PC-3 (cell line): ENCODE data around the gene SFMBT2. TPM values are rescaled to one million over a fixed set of nuclear protein-coding genes. Genes with fewer than 3 reads are reported as not detected.

ENCODE experiments used
- ATAC-seq: fragments of 200-7000 bp; cut with Tn5 transposase; 2 replicates; pipeline ENCODE4 v1.9.1; 2020; ENCODE audit warnings: mild to moderate bottlenecking, moderate library complexity
- BruUV-seq: library from RNA; stranded (reverse); fragments of 400-500 nt; replicated peaks from 2 replicates; lab custom pipeline; 2021; lab: Mats Ljungman, UMichigan
- CTCF ChIA-PET: fragments of 300-600 bp; sonication (Branson Sonifier 250); formaldehyde crosslinking; loops from one replicate; lab custom pipeline; 2022; ENCODE audit warnings: antibody characterized with exemption; lab: Charles Lee
- POLR2A ChIA-PET: fragments of 300-600 bp; sonication (Branson Sonifier 250); formaldehyde crosslinking; loops from one replicate; lab custom pipeline; 2022; ENCODE audit warnings: antibody characterized with exemption; ENCODE audit not compliant: unreplicated experiment; lab: Charles Lee
- DNase-seq: peaks from one replicate; pipeline ENCODE4 v3.0.0-alpha.2; 2015
- H2AFZ ChIP-seq: fragments of 300-600 bp; sonication (generic); 2 replicates; pipeline ENCODE4 v1.6.0; 2016; ENCODE audit warnings: antibody characterized with exemption, low read length
- H3F3A ChIP-seq: fragments of 300-600 bp; sonication (generic); one replicate; pipeline ENCODE4 v1.6.0; 2017; ENCODE audit warnings: antibody characterized with exemption, low read length, control low read depth, mild to moderate bottlenecking; ENCODE audit not compliant: unreplicated experiment
- H3K27ac ChIP-seq: fragments of 300-600 bp; sonication (generic); 2 replicates; pipeline ENCODE4 v1.5.1; 2016; ENCODE audit warnings: mild to moderate bottlenecking, low read length
- H3K27me3 ChIP-seq: fragments of 300-600 bp; sonication (generic); 2 replicates; pipeline ENCODE4 v1.6.1; 2016; ENCODE audit warnings: low read length, mixed read lengths
- H3K36me3 ChIP-seq: fragments of 300-600 bp; sonication (generic); 2 replicates; pipeline ENCODE4 v1.6.1; 2016; ENCODE audit warnings: low read depth, mixed run types, low read length, mixed read lengths
- H3K4me1 ChIP-seq: fragments of 300-600 bp; sonication (generic); 2 replicates; pipeline ENCODE4 v1.5.1; 2016; ENCODE audit warnings: low read length; ENCODE audit not compliant: insufficient read depth
- H3K4me2 ChIP-seq: fragments of 300-600 bp; sonication (generic); 2 replicates; pipeline ENCODE4 v1.6.0; 2016; ENCODE audit warnings: low read length
- H3K4me3 ChIP-seq: fragments of 300-600 bp; sonication (generic); 2 replicates; pipeline ENCODE4 v1.5.1; 2016; ENCODE audit warnings: mild to moderate bottlenecking, low read length, mixed read lengths
- H3K79me2 ChIP-seq: fragments of 300-600 bp; sonication (generic); 2 replicates; pipeline ENCODE4 v1.6.1; 2017; ENCODE audit warnings: low read length, mixed read lengths
- H3K9ac ChIP-seq: fragments of 300-600 bp; sonication (generic); 2 replicates; pipeline ENCODE4 v1.6.0; 2016; ENCODE audit warnings: mild to moderate bottlenecking, low read length
- H3K9me2 ChIP-seq: fragments of 300-600 bp; sonication (generic); replicated peaks from 2 replicates; pipeline ENCODE4 v1.6.1; 2016; ENCODE audit warnings: mixed run types, low read length, mixed read lengths
- H3K9me3 ChIP-seq: fragments of 300-600 bp; sonication (generic); 2 replicates; pipeline ENCODE4 v1.6.1; 2016; ENCODE audit warnings: low read length, mixed read lengths
- H4K20me1 ChIP-seq: fragments of 300-600 bp; sonication (generic); 2 replicates; pipeline ENCODE4 v1.6.1; 2016; ENCODE audit warnings: low read length, mixed read lengths
- EZH2 ChIP-seq: fragments of 300-600 bp; sonication (generic); IDR thresholded peaks from one replicate; pipeline ENCODE4 v1.6.1; 2017; ENCODE audit warnings: antibody characterized with exemption, mild to moderate bottlenecking, low read length; ENCODE audit not compliant: unreplicated experiment
- EZH2phosphoT487 ChIP-seq: fragments of 300-600 bp; sonication (generic); IDR thresholded peaks from 2 replicates; pipeline ENCODE4 v1.6.1; 2018; ENCODE audit warnings: mild to moderate bottlenecking, antibody characterized with exemption, low read length, borderline replicate concordance
- intact Hi-C: fragments of 100-400 bp; cut with micrococcal nuclease; formaldehyde crosslinking; loops from 2 replicates; pipeline ENCODE4 v1.9.0; 2023
- total RNA-seq: library from RNA; depleted of rRNA; stranded (reverse); fragments of >200 nt; gene quantifications from 2 replicates; pipeline ENCODE4 v1.2.3, GENCODE V29; 2014
- TF ChIP-seq, protein P1 (sequence below): fragments of 300-600 bp; sonication (generic); conservative IDR thresholded peaks from 2 replicates; pipeline ENCODE4 v1.5.1; 2017; ENCODE audit warnings: antibody characterized with exemption, low read depth, mild to moderate bottlenecking, low read length

The SFMBT2 gene
- total RNA-seq, 1 experiment from 2014 or later, result 1.9 TPM

GRCh38 chr10:7121154-7121797 lies 289.6 kb downstream of the SFMBT2 start:
- H3K9me2 ChIP-seq, result no peaks in the 10 kb centered on the region
- H2AFZ ChIP-seq, result no peak overlapping the region
- H3K4me3 ChIP-seq, result no peak overlapping the region
- CTCF ChIA-PET, result interaction anchor here (0.5 kb wide), 1 partner anchor 289 kb away, joined by 6 read pairs; the partner anchor contains the start of gene SFMBT2
- DNase-seq (peak; percentile 51), ATAC-seq (peak; percentile 42)
- H4K20me1 ChIP-seq, result no peaks in the 10 kb centered on the region
- POLR2A ChIA-PET, result no interaction called here
- H3K9ac ChIP-seq, result no peak overlapping the region
- no TSS peak for BruUV-seq
- no peaks in the 10 kb centered on the region for H3K4me1 ChIP-seq
- no peak overlapping the region for H3K27ac ChIP-seq
- H3K36me3 ChIP-seq, result no peaks in the 10 kb centered on the region; the same call in 1 of the 2 replicates
- no peaks in the 10 kb centered on the region for H3K9me3 ChIP-seq
- H3K27me3 ChIP-seq, result no peaks in the 10 kb centered on the region
- TF ChIP-seq EZH2phosphoT487 (no peak), EZH2 (no peak)
- TF ChIP-seq, protein P1, sequence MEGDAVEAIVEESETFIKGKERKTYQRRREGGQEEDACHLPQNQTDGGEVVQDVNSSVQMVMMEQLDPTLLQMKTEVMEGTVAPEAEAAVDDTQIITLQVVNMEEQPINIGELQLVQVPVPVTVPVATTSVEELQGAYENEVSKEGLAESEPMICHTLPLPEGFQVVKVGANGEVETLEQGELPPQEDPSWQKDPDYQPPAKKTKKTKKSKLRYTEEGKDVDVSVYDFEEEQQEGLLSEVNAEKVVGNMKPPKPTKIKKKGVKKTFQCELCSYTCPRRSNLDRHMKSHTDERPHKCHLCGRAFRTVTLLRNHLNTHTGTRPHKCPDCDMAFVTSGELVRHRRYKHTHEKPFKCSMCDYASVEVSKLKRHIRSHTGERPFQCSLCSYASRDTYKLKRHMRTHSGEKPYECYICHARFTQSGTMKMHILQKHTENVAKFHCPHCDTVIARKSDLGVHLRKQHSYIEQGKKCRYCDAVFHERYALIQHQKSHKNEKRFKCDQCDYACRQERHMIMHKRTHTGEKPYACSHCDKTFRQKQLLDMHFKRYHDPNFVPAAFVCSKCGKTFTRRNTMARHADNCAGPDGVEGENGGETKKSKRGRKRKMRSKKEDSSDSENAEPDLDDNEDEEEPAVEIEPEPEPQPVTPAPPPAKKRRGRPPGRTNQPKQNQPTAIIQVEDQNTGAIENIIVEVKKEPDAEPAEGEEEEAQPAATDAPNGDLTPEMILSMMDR, result peak; percentile 60
- intact Hi-C loops, result loop anchor here (1.0 to 5.0 kb wide), 3 partner anchors 141 to 296 kb away; no protein-coding TSS in a partner anchor
- H3F3A ChIP-seq, result no peaks in the 10 kb centered on the region
- H3K4me2 ChIP-seq, result no peak overlapping the region
- no peaks in the 10 kb centered on the region for H3K79me2 ChIP-seq

GRCh38 chr10:7119325-7120015 lies 291.4 kb downstream of the SFMBT2 start:
- TF ChIP-seq EZH2 (no peak), EZH2phosphoT487 (no peak)
- TF ChIP-seq, protein P1, result no peak
- intact Hi-C loops, result loop anchor here (2.0 to 5.0 kb wide), 2 partner anchors 143 to 289 kb away; no protein-coding TSS in a partner anchor
- Histone ChIP-seq H3K9me2 (no peaks in the 10 kb centered on the region), H3K4me1 (no peaks in the 10 kb centered on the region), H3K27ac (no peak overlapping the region), H3K27me3 (no peaks in the 10 kb centered on the region), H3F3A (no peaks in the 10 kb centered on the region), H3K4me2 (no peak overlapping the region), H3K36me3 (no peaks in the 10 kb centered on the region; the same call in 1 of the 2 replicates), H4K20me1 (no peaks in the 10 kb centered on the region), H3K4me3 (no peak overlapping the region), H3K9me3 (no peaks in the 10 kb centered on the region), H2AFZ (no peak overlapping the region), H3K9ac (no peak overlapping the region), H3K79me2 (no peaks in the 10 kb centered on the region)
- DNase-seq (no peak), ATAC-seq (no peak)
- ChIA-PET CTCF (interaction anchor here (0.6 kb wide), 1 partner anchor 297 kb away, joined by 3 read pairs; no protein-coding TSS in a partner anchor), POLR2A (no interaction called here)
- no TSS peak for BruUV-seq
